Measurements from ENCODE around the gene ZNF474. TPM values are rescaled to one million over a fixed set of nuclear protein-coding genes. Genes with fewer than 3 reads are reported as not detected.

The ZNF474 gene
- total RNA-seq, 4 donors from 2014 or later: not detected

- no peak overlapping the region for H3K27ac ChIP-seq
- H3K4me3 ChIP-seq: no peak overlapping the region
- no peak for TF ChIP-seq CTCF (IDR thresholded peaks at IDR 0.05)
- TF ChIP-seq POLR2AphosphoS5 (IDR thresholded peaks at IDR 0.05): no peak
- no peak for TF ChIP-seq EP300 (IDR thresholded peaks at IDR 0.05; ENCODE audit: low read depth)
- no peak for TF ChIP-seq POLR2A (IDR thresholded peaks at IDR 0.05)
- H3K36me3 ChIP-seq: no peaks in the 10 kb centered on the region
- intact Hi-C loops (cut with DNase I; ENCODE audit: low total_unique reads) (no loop called here), in situ Hi-C loops (cut with MboI; ENCODE audit: low pct_ligation_motif_present in 1 of 4, low pct_unique_long_range_greater_than_20kb in 1 of 4, low sequenced_read_pairs in 3 of 4) (no loop called here)
- H3K9me3 ChIP-seq: no peaks in the 10 kb centered on the region
- DNase-seq: no peak
- no peaks in the 10 kb centered on the region for H3K27me3 ChIP-seq
- no peaks in the 10 kb centered on the region for H3K4me1 ChIP-seq
- WGBS, 2 donors (ENCODE audit: low coverage in 1 of 2): 67 to 80% methylated on average over 4 of the region's 4 CpGs
Measured at GRCh38 chr5:122137702-122138101, 8.4 kb downstream of the ZNF474 start.

DNA sequence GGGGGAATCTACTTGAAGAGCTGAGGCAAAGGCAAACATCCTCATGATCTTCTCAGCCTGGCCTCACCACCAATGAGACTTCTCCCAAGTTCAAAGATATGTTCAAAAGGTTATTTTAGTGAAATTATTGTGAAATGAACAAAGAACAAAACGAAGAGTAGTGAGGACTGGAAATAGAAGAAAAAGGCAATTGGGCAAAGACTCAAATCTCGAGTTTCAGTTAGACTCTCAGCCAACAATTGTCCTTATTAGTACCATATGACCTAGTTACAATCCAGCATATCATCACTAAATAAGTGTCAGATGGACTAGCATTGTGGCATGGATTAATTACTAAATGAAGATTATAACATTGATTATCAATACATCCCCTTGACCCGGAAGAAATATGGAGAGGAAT lies 9.0 kb downstream of the ZNF474 start:
- no peak for DNase-seq
- WGBS, 2 donors (ENCODE audit: low coverage in 1 of 2): 68 to 71% methylated on average over 3 of the region's 3 CpGs
- in situ Hi-C loops (cut with MboI; ENCODE audit: low pct_ligation_motif_present in 1 of 4, low pct_unique_long_range_greater_than_20kb in 1 of 4, low sequenced_read_pairs in 3 of 4) (no loop called here), intact Hi-C loops (cut with DNase I; ENCODE audit: low total_unique reads) (no loop called here)
- Histone ChIP-seq H3K27me3 (no peaks in the 10 kb centered on the region), H3K4me1 (no peaks in the 10 kb centered on the region), H3K4me3 (no peak overlapping the region), H3K36me3 (no peaks in the 10 kb centered on the region), H3K9me3 (no peaks in the 10 kb centered on the region), H3K27ac (no peak overlapping the region)
- no peak for TF ChIP-seq EP300 (IDR thresholded peaks at IDR 0.05; ENCODE audit: low read depth)

DNA sequence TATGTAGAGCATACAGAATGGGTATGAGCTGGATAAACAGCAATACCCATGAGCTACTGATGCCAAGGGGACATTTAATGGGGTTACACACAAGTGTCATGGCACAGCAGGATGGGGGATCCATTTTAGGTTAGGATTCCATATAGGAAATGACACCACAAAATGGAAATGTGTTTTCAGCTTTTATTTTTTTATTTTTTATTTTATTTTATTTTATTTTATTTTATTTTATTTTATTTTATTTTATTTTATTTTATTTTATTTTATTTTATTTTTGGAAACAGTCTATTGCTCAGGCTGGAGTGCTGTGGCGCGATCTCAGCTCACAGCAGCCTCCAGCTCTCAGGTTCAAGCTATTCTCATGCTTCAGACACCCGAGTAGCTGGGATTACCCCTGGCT lies 11.6 kb downstream of the ZNF474 start:
- intact Hi-C loops (cut with DNase I; ENCODE audit: low total_unique reads): no loop called here
- in situ Hi-C loops (cut with MboI; ENCODE audit: low pct_ligation_motif_present in 1 of 4, low pct_unique_long_range_greater_than_20kb in 1 of 4, low sequenced_read_pairs in 3 of 4): no loop called here
- H3K4me3 ChIP-seq: no peak overlapping the region
- H3K36me3 ChIP-seq: no peaks in the 10 kb centered on the region
- 87 to 96% methylated on average over 3 of the region's 3 CpGs for WGBS, 2 donors (ENCODE audit: low coverage in 1 of 2)
- TF ChIP-seq CTCF (IDR thresholded peaks at IDR 0.05) (no peak), EP300 (IDR thresholded peaks at IDR 0.05; ENCODE audit: low read depth) (no peak)
- DNase-seq: no peak
- no peaks in the 10 kb centered on the region for H3K4me1 ChIP-seq
- no peak overlapping the region for H3K27ac ChIP-seq
- no peaks in the 10 kb centered on the region for H3K9me3 ChIP-seq
- H3K27me3 ChIP-seq: no peaks in the 10 kb centered on the region

GRCh38 chr5:122141751-122142150 lies 12.4 kb downstream of the ZNF474 start:
- no peak overlapping the region for H3K27ac ChIP-seq
- in situ Hi-C loops (cut with MboI; ENCODE audit: low pct_ligation_motif_present in 1 of 4, low pct_unique_long_range_greater_than_20kb in 1 of 4, low sequenced_read_pairs in 3 of 4) (no loop called here), intact Hi-C loops (cut with DNase I; ENCODE audit: low total_unique reads) (no loop called here)
- H3K36me3 ChIP-seq: no peaks in the 10 kb centered on the region
- WGBS, 2 donors (ENCODE audit: low coverage in 1 of 2): 100% methylated on average over 1 of the region's 1 CpG
- TF ChIP-seq CTCF (IDR thresholded peaks at IDR 0.05): no peak
- no peak for TF ChIP-seq EP300 (IDR thresholded peaks at IDR 0.05; ENCODE audit: low read depth)
- TF ChIP-seq POLR2A (IDR thresholded peaks at IDR 0.05): no peak
- TF ChIP-seq POLR2AphosphoS5 (IDR thresholded peaks at IDR 0.05): no peak
- no peak for DNase-seq
- no peak overlapping the region for H3K4me3 ChIP-seq
- H3K27me3 ChIP-seq: no peaks in the 10 kb centered on the region
- H3K9me3 ChIP-seq: no peaks in the 10 kb centered on the region
- no peaks in the 10 kb centered on the region for H3K4me1 ChIP-seq

DNA sequence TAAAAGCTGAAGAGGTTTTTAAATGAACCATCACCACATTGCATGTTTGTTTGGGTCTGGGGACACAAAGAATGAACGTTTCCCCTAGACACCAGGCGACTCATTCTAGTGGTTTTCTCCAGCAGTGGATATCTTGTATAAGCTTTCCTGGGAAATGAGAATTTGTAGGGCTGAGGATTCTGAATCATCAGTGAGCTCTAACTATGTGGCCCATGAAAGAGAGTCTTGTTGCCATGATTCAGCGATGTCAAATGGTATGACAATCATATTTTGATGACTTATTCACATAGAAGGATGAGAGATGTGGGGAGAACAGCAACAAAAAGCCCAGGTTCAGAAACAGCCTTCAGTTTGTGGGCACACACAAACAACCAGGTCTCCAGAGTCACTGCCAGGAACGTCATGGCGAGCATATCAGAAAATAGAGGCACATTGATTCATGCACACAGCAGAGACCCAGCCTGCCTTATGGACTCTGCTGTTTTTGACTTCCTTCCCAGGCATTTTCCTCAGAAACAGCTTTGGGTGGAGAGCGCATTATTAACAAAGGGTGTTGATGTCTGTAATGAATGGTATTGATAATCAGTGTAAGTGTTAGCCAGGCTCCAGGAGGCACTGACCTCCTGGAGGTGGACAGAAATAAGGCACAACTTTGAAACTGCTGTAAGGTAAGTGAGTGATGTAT lies 13.3 kb downstream of the ZNF474 start:
- intact Hi-C loops (cut with DNase I; ENCODE audit: low total_unique reads) (no loop called here), in situ Hi-C loops (cut with MboI; ENCODE audit: low pct_ligation_motif_present in 1 of 4, low pct_unique_long_range_greater_than_20kb in 1 of 4, low sequenced_read_pairs in 3 of 4) (no loop called here)
- TF ChIP-seq EP300 (IDR thresholded peaks at IDR 0.05; ENCODE audit: low read depth): no peak
- TF ChIP-seq POLR2AphosphoS5 (IDR thresholded peaks at IDR 0.05): no peak
- no peak for TF ChIP-seq CTCF (IDR thresholded peaks at IDR 0.05)
- no peak for TF ChIP-seq POLR2A (IDR thresholded peaks at IDR 0.05)
- no peaks in the 10 kb centered on the region for H3K36me3 ChIP-seq
- H3K4me1 ChIP-seq: no peaks in the 10 kb centered on the region
- H3K27me3 ChIP-seq: no peaks in the 10 kb centered on the region
- H3K9me3 ChIP-seq: no peaks in the 10 kb centered on the region
- no peak overlapping the region for H3K27ac ChIP-seq
- DNase-seq: no peak
- H3K4me3 ChIP-seq: no peak overlapping the region
- 55 to 76% methylated on average over 2 to 6 of the region's 6 CpGs for WGBS, 2 donors (ENCODE audit: low coverage in 1 of 2)

All from transverse colon (tissue), 4 donors.